GM10248 (cell line): Measurements from ENCODE around the gene ITGAE.

Experiments used
- CTCF ChIA-PET: fragments of 300-600 bp; sonication (Branson Sonifier 250); formaldehyde crosslinking; extraction: SDS; loops from one replicate; lab custom pipeline; 2021; ENCODE audit warnings: antibody characterized with exemption; lab: Yijun Ruan, JAX
- POLR2A ChIA-PET: fragments of 350-650 bp; sonication (Branson Sonifier 250); formaldehyde crosslinking; extraction: SDS; loops from one replicate; lab custom pipeline; 2020; ENCODE audit warnings: antibody characterized with exemption; lab: Yijun Ruan, JAX
- DNase-seq: peaks from one replicate; pipeline ENCODE4 v3.0.0; 2012; ENCODE audit errors: extremely low spot score
- TF ChIP-seq, protein P1 (sequence below): IDR thresholded peaks from 2 replicates; pipeline ENCODE4 v1.5.1; 2012; ENCODE audit warnings: mild to moderate bottlenecking, low read depth; ENCODE audit errors: extremely low read depth, missing control alignments, control extremely low read depth

ITGAE gene

DNA sequence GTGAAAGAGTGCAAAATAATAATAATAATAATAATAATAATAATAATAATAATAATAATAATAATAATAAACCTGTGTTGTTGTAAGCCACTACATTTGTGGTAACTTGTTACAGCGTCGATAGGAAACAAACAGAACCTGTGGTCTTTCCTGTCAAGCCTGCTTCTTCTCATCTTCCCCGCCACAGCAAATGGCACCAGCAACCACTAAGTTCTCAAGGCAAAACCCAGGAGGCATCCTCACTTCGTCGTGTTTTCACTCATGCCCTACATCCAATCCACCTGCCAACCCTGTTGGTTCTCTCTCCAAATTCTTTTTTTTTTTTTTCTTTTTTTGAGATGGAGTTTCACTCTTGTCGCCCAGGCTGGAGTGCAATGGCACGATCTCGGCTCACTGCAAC is 34.2 kb downstream of the ITGAE start:
- CTCF ChIA-PET = interaction anchor here (0.8 to 1.2 kb wide), 3 partner anchors 28 to 50 kb away, joined by 3 to 4 read pairs (median 3); no protein-coding TSS in a partner anchor
- POLR2A ChIA-PET = no interaction called here
- DNase-seq = no peak
- TF ChIP-seq, protein P1, sequence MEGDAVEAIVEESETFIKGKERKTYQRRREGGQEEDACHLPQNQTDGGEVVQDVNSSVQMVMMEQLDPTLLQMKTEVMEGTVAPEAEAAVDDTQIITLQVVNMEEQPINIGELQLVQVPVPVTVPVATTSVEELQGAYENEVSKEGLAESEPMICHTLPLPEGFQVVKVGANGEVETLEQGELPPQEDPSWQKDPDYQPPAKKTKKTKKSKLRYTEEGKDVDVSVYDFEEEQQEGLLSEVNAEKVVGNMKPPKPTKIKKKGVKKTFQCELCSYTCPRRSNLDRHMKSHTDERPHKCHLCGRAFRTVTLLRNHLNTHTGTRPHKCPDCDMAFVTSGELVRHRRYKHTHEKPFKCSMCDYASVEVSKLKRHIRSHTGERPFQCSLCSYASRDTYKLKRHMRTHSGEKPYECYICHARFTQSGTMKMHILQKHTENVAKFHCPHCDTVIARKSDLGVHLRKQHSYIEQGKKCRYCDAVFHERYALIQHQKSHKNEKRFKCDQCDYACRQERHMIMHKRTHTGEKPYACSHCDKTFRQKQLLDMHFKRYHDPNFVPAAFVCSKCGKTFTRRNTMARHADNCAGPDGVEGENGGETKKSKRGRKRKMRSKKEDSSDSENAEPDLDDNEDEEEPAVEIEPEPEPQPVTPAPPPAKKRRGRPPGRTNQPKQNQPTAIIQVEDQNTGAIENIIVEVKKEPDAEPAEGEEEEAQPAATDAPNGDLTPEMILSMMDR = no peak

GRCh38 chr17:3765981-3766380 is 35.0 kb downstream of the ITGAE start:
- DNase-seq = no peak
- ChIA-PET POLR2A (no interaction called here), CTCF (interaction anchor here (0.8 to 1.2 kb wide), 3 partner anchors 27 to 49 kb away, joined by 3 to 4 read pairs (median 3); no protein-coding TSS in a partner anchor)
- TF ChIP-seq, protein P1 = no peak

DNA sequence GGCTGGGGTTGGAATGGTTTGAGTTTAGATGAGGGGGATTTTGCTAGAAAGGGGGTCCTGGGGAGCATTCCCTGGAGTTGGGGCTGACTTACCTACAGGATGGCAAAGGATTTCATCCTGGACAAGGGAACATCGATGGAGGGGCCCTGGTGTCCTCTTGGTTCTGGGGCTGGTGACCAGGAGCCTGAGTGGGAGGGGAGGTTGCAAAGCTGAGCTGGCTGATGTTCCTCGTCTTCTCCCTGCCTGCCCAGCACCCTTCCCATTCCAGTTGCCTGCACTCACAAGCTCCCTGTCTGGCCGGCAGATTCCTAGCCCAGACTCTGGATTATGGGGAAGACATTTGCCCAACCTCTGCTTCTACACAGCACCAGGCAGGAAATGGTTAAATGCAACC is 37.2 kb downstream of the ITGAE start:
- POLR2A ChIA-PET = interaction anchor here (1.0 kb wide), 1 partner anchor 15 kb away, joined by 3 read pairs; no protein-coding TSS in a partner anchor
- DNase-seq = no peak
- CTCF ChIA-PET = interaction anchor here (1.4 to 10.6 kb wide), 3 partner anchors 10 to 82 kb away, joined by 5 to 111 read pairs (median 6); partner anchors contain the start of gene NCBP3
- TF ChIP-seq, protein P1 = no peak

GRCh38 chr17:3762922-3763776 is 37.8 kb downstream of the ITGAE start:
- TF ChIP-seq, protein P1 = no peak
- ChIA-PET CTCF (interaction anchor here (1.4 to 10.6 kb wide), 3 partner anchors 10 to 83 kb away, joined by 5 to 111 read pairs (median 6); partner anchors contain the start of gene NCBP3), POLR2A (interaction anchor here (1.0 kb wide), 1 partner anchor 16 kb away, joined by 3 read pairs; no protein-coding TSS in a partner anchor)
- DNase-seq = peak; percentile 80

- no peak for DNase-seq
- ChIA-PET POLR2A (no interaction called here), CTCF (interaction anchor here (1.3 to 10.6 kb wide), 4 partner anchors 12 to 152 kb away, joined by 6 to 111 read pairs (median 10); no protein-coding TSS in a partner anchor)
- TF ChIP-seq, protein P1 = no peak
These were observed 39.0 kb downstream of the ITGAE start for GRCh38 chr17:3761918-3762380.
